HPDE6-E6E7 (cell line): Measurements from ENCODE around the gene OR10J4.
"Not testable (repeated sequence)": the region's sequence is repeated elsewhere in the genome, so short reads cannot be mapped to it uniquely, and the experiment has no call there.

Experiments used
- DNase-seq: peaks from one replicate; pipeline ENCODE4 v3.0.0; 2011; ENCODE audit warnings: missing footprints; ENCODE audit errors: extremely low spot score

The OR10J4 gene

GRCh38 chr1:159431904-159432303, at the start of gene OR10J4:
TSS of gene OR10J4 (plus strand) at chr1:159432204.
- DNase-seq = no peak

GRCh38 chr1:159406821-159407220, 25.2 kb upstream of the OR10J4 start:
- DNase-seq = no peak

- DNase-seq = no peak
These were observed 23.1 kb upstream of the OR10J4 start for GRCh38 chr1:159408862-159409400.

GRCh38 chr1:159421821-159422220, 10.2 kb upstream of the OR10J4 start:
- DNase-seq = no peak

GRCh38 chr1:159428536-159428935, 3.5 kb upstream of the OR10J4 start:
- DNase-seq = no peak

GRCh38 chr1:159429074-159429861, 2.7 kb upstream of the OR10J4 start:
- DNase-seq = no peak

- no peak for DNase-seq
These were observed 1.0 kb upstream of the OR10J4 start for GRCh38 chr1:159430985-159431384.

GRCh38 chr1:159436469-159436868, 4.5 kb downstream of the OR10J4 start:
- DNase-seq = no peak

- DNase-seq = no peak
These were observed 7.4 kb downstream of the OR10J4 start, which contains the start of gene OR10J1 for GRCh38 chr1:159439422-159439821. TSS of gene OR10J1 (plus strand) at chr1:159439722. CDS start at chr1:159439792, 70 bp downstream.

- DNase-seq = no peak
These were observed 9.4 kb downstream of the OR10J4 start for GRCh38 chr1:159441360-159441759.

GRCh38 chr1:159442428-159442827, 10.4 kb downstream of the OR10J4 start:
- DNase-seq = no peak

- no peak for DNase-seq
These were observed 11.2 kb downstream of the OR10J4 start for GRCh38 chr1:159443066-159443750.

- DNase-seq = no peak
These were observed 12.5 kb downstream of the OR10J4 start for GRCh38 chr1:159444511-159444910.

GRCh38 chr1:159448181-159448580, 16.2 kb downstream of the OR10J4 start:
- DNase-seq = no peak

- DNase-seq = not testable (repeated sequence)
These were observed 17.6 kb downstream of the OR10J4 start for GRCh38 chr1:159449605-159450004.

GRCh38 chr1:159459551-159459950, 27.5 kb downstream of the OR10J4 start:
- DNase-seq = no peak

GRCh38 chr1:159465191-159465603, 33.2 kb downstream of the OR10J4 start:
- DNase-seq = no peak

- no peak for DNase-seq
These were observed 36.3 kb downstream of the OR10J4 start for GRCh38 chr1:159468321-159468720.

GRCh38 chr1:159469921-159470533, 38.0 kb downstream of the OR10J4 start:
- DNase-seq = no peak

GRCh38 chr1:159473335-159473734, 41.3 kb downstream of the OR10J4 start:
- DNase-seq = no peak

GRCh38 chr1:159474926-159475325, 42.9 kb downstream of the OR10J4 start:
- DNase-seq = no peak
